Lower leg skin (tissue), 3 donors: ENCODE measurements around the gene IL36RN.

Experiments used
- CTCF ChIP-seq, 3 donors: fragments of 450-650 bp; IDR thresholded peaks; one replicate each; pipeline ENCODE4 v1.5.1; 2016; ENCODE audit warnings: antibody characterized with exemption in 3 of 3, mild to moderate bottlenecking in 3 of 3, moderate library complexity in 2 of 3
- POLR2A ChIP-seq, 2 donors: fragments of 450-650 bp; IDR thresholded peaks; one replicate each; pipeline ENCODE4 v1.6.1; 2016 to 2017; ENCODE audit warnings: antibody characterized with exemption in 2 of 2, mild to moderate bottlenecking in 1 of 2, moderate library complexity in 1 of 2

- TF ChIP-seq CTCF (IDR thresholded peaks at IDR 0.05) (no peak), POLR2A (IDR thresholded peaks at IDR 0.05) (no peak)
Observed at GRCh38 chr2:113085542-113085941, 26.5 kb downstream of the IL36RN start.
